ENCODE data around the gene SKA1. TPM values are rescaled to one million over a fixed set of nuclear protein-coding genes. Genes with fewer than 3 reads are reported as not detected.
"Not testable (repeated sequence)": the region's sequence is repeated elsewhere in the genome, so short reads cannot be mapped to it uniquely, and the experiment has no call there.

The SKA1 gene
- total RNA-seq, 2 experiments from 2014 or later = 36.1 to 36.3 TPM

GRCh38 chr18:50410894-50411293 lies 36.0 kb downstream of the SKA1 start:
- CTCF ChIA-PET = interaction anchor here (0.6 to 1.2 kb wide), 2 partner anchors 18 to 54 kb away, joined by 3 to 4 read pairs; no protein-coding TSS in a partner anchor
- H3K9me3 Mint-ChIP-seq = no peaks in the 10 kb centered on the region
- H3K36me3 Mint-ChIP-seq (ENCODE audit: low read depth) = no peaks in the 10 kb centered on the region
- peaks cover 9% of the 10 kb centered on the region for H3K27me3 Mint-ChIP-seq (ENCODE audit: low read depth)
- no peak for DNase-seq
- intact Hi-C loops (cut with micrococcal nuclease) = no loop called here
- H3K4me3 Mint-ChIP-seq = no peak overlapping the region
- H3K4me1 Mint-ChIP-seq (ENCODE audit: low read depth) = no peaks in the 10 kb centered on the region
- no peak overlapping the region for H3K27ac Mint-ChIP-seq

DNA sequence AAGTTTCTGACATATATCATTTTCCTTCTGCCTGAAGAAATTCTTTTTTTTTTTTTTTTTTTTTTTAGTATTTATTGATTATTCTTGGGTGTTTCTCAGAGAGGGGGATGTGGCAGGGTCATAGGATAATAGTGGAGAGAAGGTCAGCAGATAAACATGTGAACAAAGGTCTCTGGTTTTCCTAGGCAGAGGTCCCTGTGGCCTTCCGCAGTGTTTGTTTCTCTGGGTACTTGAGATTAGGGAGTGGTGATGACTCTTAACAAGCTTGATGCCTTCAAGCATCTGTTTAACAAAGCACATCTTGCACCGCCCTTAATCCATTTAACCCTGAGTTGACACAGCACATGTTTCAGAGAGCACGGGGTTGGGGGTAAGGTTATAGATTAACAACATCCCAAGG lies 42.0 kb downstream of the SKA1 start:
- H3K4me1 Mint-ChIP-seq (ENCODE audit: low read depth); H3K27ac Mint-ChIP-seq; H3K36me3 Mint-ChIP-seq (ENCODE audit: low read depth); H3K27me3 Mint-ChIP-seq (ENCODE audit: low read depth); CTCF ChIA-PET; intact Hi-C loops (cut with micrococcal nuclease); H3K4me3 Mint-ChIP-seq; DNase-seq: not testable (repeated sequence)
- H3K9me3 Mint-ChIP-seq = peaks cover 14% of the 10 kb centered on the region

DNA sequence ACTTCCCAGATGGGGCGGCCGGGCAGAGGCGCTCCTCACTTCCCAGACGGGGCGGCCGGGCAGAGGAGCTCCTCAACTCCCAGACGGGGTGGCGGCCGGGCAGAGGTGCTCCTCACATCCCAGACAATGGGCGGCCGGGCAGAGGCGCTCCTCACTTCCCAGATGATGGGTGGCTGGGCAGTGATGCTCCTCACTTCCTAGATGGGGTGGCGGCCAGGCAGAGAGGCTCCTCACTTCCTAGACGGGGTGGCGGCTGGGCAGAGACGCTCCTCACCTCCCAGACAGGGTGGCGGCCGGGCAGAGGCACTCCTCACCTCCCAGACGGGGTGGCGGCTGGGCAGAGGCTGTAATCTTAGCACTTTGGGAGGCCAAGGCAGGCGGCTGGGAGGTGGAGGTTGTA lies 42.9 kb downstream of the SKA1 start:
- H3K27ac Mint-ChIP-seq; DNase-seq; H3K4me3 Mint-ChIP-seq; H3K4me1 Mint-ChIP-seq (ENCODE audit: low read depth); CTCF ChIA-PET; H3K27me3 Mint-ChIP-seq (ENCODE audit: low read depth); intact Hi-C loops (cut with micrococcal nuclease); H3K36me3 Mint-ChIP-seq (ENCODE audit: low read depth): not testable (repeated sequence)
- peaks cover 14% of the 10 kb centered on the region for H3K9me3 Mint-ChIP-seq

DNA sequence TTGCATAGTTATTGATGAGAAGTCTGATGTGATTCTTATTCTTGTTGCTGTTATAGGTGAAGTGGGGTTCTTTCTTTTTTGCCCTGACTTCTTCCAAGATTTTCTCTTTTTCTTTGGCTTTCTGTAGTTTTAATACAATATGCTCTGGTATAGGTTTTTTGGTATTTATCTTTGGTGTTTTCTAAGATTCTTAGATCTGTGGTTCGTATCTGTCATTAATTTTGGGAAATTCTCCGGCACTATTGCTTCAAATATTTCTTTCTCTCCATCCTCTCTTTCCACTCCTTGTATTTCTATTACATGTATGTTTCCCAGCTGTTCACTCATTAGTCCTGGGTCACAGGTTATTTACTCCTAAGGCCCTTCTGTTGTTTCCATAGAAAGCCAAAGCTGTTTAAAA lies 43.8 kb downstream of the SKA1 start:
- CTCF ChIA-PET = no interaction called here
- intact Hi-C loops (cut with micrococcal nuclease) = no loop called here
- Mint-ChIP-seq H3K4me3 (no peak overlapping the region), H3K4me1 (ENCODE audit: low read depth) (no peaks in the 10 kb centered on the region), H3K9me3 (peaks cover 14% of the 10 kb centered on the region), H3K27ac (no peak overlapping the region), H3K27me3 (ENCODE audit: low read depth) (peaks cover 10% of the 10 kb centered on the region), H3K36me3 (ENCODE audit: low read depth) (peaks cover 1% of the 10 kb centered on the region)
- no peak for DNase-seq

GRCh38 chr18:50422286-50422898 lies 47.5 kb downstream of the SKA1 start:
- no peak for DNase-seq

DNA sequence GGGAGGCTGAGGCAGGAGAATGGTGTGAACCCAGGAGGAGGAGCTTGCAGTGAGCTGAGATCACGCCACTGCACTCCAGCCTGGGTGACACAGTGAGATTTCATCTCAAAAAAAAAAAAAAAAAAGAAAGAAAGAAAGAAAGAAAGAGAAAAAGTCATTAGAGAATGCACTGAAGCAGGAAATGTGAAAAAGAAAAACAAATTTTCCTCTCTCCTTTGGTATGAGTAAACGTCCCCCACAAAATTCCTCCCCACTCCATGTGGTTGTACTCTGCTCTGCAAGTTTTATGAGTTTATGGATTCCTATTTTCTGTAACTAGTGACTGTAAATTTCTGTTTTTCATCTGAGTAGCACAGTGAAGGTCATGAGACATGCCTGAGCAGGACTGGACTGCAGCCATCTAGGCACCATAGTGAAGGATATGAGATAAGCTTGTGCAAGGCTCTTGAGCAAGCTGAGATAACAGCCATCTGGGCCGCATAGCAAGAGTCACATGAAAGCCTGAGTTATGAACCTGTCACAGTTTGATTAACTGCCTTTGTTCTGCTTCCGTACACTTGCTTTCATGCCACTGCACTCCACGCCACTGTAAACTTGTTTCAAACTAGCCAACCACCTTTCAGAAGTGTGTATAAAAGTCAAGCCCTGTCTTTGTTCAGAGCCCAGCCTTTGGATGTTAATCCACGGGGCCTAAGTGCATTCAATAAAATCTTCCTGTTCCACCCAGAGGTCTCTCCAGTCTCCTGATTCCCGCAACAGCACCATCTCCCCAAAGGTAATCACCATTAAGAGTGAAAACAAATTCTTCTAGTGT lies 50.2 kb downstream of the SKA1 start:
- intact Hi-C loops (cut with micrococcal nuclease) = loop anchor here (5.0 kb wide), 2 partner anchors 138 to 418 kb away; partner anchors contain the start of gene CXXC1
- no peak for DNase-seq
- no peak overlapping the region for H3K4me3 Mint-ChIP-seq
- H3K9me3 Mint-ChIP-seq = peaks cover 5% of the 10 kb centered on the region
- no peak overlapping the region for H3K27ac Mint-ChIP-seq
- H3K27me3 Mint-ChIP-seq (ENCODE audit: low read depth) = peaks cover 10% of the 10 kb centered on the region
- H3K36me3 Mint-ChIP-seq (ENCODE audit: low read depth) = no peaks in the 10 kb centered on the region
- CTCF ChIA-PET = no interaction called here
- H3K4me1 Mint-ChIP-seq (ENCODE audit: low read depth) = no peaks in the 10 kb centered on the region

More at GRCh38 chr18:50422286-50422898, 47.5 kb downstream of the SKA1 start:
- no peaks in the 10 kb centered on the region for H3K4me1 Mint-ChIP-seq (ENCODE audit: low read depth)
- intact Hi-C loops (cut with micrococcal nuclease) = no loop called here
- CTCF ChIA-PET = interaction anchor here (0.6 kb wide), 1 partner anchor 204 kb away, joined by 3 read pairs; no protein-coding TSS in a partner anchor
- H3K4me3 Mint-ChIP-seq = no peak overlapping the region
- peaks cover 1% of the 10 kb centered on the region for H3K36me3 Mint-ChIP-seq (ENCODE audit: low read depth)
- peaks cover 10% of the 10 kb centered on the region for H3K27me3 Mint-ChIP-seq (ENCODE audit: low read depth)
- H3K27ac Mint-ChIP-seq = no peak overlapping the region
- peaks cover 16% of the 10 kb centered on the region for H3K9me3 Mint-ChIP-seq

- peaks cover 5% of the 10 kb centered on the region for H3K9me3 Mint-ChIP-seq
- CTCF ChIA-PET = interaction anchor here (1.2 to 2.2 kb wide), 2 partner anchors 71 to 108 kb away, joined by 4 to 15 read pairs; no protein-coding TSS in a partner anchor
Measured at GRCh38 chr18:50427896-50428295, 53.0 kb downstream of the SKA1 start.

DNA sequence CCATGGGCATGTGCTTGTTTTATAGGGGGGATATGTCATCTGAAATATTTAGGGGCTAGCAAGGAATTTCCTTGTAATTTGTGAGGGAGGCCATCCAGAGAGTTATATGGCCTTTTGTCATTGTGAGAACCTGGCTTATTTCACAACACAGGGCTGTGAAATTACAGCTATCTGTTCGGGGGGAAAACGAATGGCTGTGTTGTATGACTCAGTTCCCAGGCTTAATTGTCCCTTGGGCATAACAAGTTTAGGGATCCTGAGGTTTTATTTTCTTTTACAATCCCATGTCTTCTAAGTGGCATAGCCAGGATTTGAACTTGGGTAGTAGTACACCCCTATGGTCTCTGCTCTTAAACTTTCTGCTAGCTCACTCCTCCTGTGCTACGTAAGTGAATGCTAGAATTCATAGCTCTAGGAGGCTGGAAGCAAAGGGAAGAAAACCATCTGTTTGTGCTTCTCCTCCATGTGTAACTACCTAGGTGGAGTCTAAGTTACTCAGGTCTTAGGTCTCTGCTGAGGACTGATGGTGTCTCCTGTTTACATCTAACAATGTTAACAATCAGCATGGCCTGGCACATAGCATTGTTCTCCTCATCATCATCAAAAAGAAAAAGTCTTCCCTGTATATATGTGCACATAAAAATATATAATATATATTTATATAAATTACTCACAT lies 53.8 kb downstream of the SKA1 start:
- H3K4me3 Mint-ChIP-seq = no peak overlapping the region
- H3K27ac Mint-ChIP-seq = no peak overlapping the region
- intact Hi-C loops (cut with micrococcal nuclease) = loop anchor here (1.0 to 5.0 kb wide), 4 partner anchors 71 to 421 kb away; partner anchors contain the start of gene CXXC1
- DNase-seq = no peak
- no peaks in the 10 kb centered on the region for H3K27me3 Mint-ChIP-seq (ENCODE audit: low read depth)
- CTCF ChIA-PET = interaction anchor here (0.5 to 2.2 kb wide), 18 partner anchors 13 to 917 kb away, joined by 3 to 15 read pairs (median 4); no protein-coding TSS in a partner anchor
- no peaks in the 10 kb centered on the region for H3K4me1 Mint-ChIP-seq (ENCODE audit: low read depth)
- peaks cover 5% of the 10 kb centered on the region for H3K9me3 Mint-ChIP-seq
- no peaks in the 10 kb centered on the region for H3K36me3 Mint-ChIP-seq (ENCODE audit: low read depth)

More at GRCh38 chr18:50427896-50428295, 53.0 kb downstream of the SKA1 start:
- peaks cover 4% of the 10 kb centered on the region for H3K27me3 Mint-ChIP-seq (ENCODE audit: low read depth)
- no peaks in the 10 kb centered on the region for H3K4me1 Mint-ChIP-seq (ENCODE audit: low read depth)
- no peak overlapping the region for H3K27ac Mint-ChIP-seq
- no peaks in the 10 kb centered on the region for H3K36me3 Mint-ChIP-seq (ENCODE audit: low read depth)
- H3K4me3 Mint-ChIP-seq = no peak overlapping the region
- intact Hi-C loops (cut with micrococcal nuclease) = loop anchor here (5.0 kb wide), 2 partner anchors 141 to 421 kb away; partner anchors contain the start of gene CXXC1
- DNase-seq = no peak

- Mint-ChIP-seq H3K27ac (no peak overlapping the region), H3K36me3 (ENCODE audit: low read depth) (no peaks in the 10 kb centered on the region), H3K9me3 (peaks cover 5% of the 10 kb centered on the region), H3K27me3 (ENCODE audit: low read depth) (peaks cover under 1% of the 10 kb centered on the region), H3K4me3 (no peak overlapping the region), H3K4me1 (ENCODE audit: low read depth) (no peaks in the 10 kb centered on the region)
- intact Hi-C loops (cut with micrococcal nuclease) = loop anchor here (1.0 to 5.0 kb wide), 4 partner anchors 72 to 422 kb away; partner anchors contain the start of gene CXXC1
- CTCF ChIA-PET = interaction anchor here (0.5 to 2.2 kb wide), 20 partner anchors 13 to 921 kb away, joined by 3 to 15 read pairs (median 3); no protein-coding TSS in a partner anchor
- no peak for DNase-seq
Measured at GRCh38 chr18:50429207-50429948, 54.5 kb downstream of the SKA1 start.

- DNase-seq = no peak
- CTCF ChIA-PET = no interaction called here
- peaks cover 3% of the 10 kb centered on the region for H3K27me3 Mint-ChIP-seq (ENCODE audit: low read depth)
- H3K36me3 Mint-ChIP-seq (ENCODE audit: low read depth) = no peaks in the 10 kb centered on the region
- H3K9me3 Mint-ChIP-seq = no peaks in the 10 kb centered on the region
- intact Hi-C loops (cut with micrococcal nuclease) = no loop called here
- no peaks in the 10 kb centered on the region for H3K4me1 Mint-ChIP-seq (ENCODE audit: low read depth)
- H3K27ac Mint-ChIP-seq = no peak overlapping the region
- H3K4me3 Mint-ChIP-seq = no peak overlapping the region
Measured at GRCh38 chr18:50432915-50433314, 58.1 kb downstream of the SKA1 start.

GRCh38 chr18:50436742-50437141 lies 61.9 kb downstream of the SKA1 start:
- H3K27ac Mint-ChIP-seq; H3K27me3 Mint-ChIP-seq (ENCODE audit: low read depth); CTCF ChIA-PET; H3K36me3 Mint-ChIP-seq (ENCODE audit: low read depth); H3K4me3 Mint-ChIP-seq; DNase-seq; H3K9me3 Mint-ChIP-seq; H3K4me1 Mint-ChIP-seq (ENCODE audit: low read depth); intact Hi-C loops (cut with micrococcal nuclease): not testable (repeated sequence)
